Fibroblast of skin of left quadriceps (primary cell): ENCODE measurements around the gene NOXA1.
"Not testable (repeated sequence)": the region's sequence is repeated elsewhere in the genome, so short reads cannot be mapped to it uniquely, and the experiment has no call there.

Experiments used
- DNase-seq, 2 experiments: peaks; one replicate each; pipeline ENCODE4 v3.0.0-alpha.2; 2013; ENCODE audit warnings: low read depth in 2 of 2

NOXA1 gene

DNA sequence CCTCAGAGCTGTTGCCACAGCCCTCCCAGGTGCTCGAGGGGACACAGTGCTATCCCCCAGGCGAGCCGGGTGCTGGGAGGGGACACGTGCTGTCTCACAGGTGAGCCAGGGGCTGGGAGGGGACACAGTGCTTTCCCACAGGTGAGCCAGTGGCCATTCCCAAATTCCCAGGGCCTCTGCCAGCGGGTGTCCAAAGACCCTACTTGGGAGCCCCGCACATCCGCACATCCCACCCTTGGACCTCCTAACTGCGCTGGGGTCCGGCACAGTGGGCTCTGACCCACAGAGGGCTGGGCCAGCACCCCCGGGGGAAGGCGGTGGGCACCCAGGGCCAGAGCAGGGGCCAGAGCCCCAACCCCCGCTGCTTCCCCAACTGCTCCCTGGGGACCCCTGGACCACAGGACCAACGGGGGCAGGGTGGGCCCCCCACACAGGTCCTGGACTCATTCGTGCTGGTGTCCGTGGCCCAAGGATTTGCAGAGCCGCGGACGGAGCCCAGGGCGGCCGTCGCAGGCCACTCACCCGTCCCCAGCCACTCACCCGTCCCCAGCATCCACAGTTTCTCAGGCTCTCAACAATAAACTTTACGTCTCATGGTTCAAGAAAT, 18.1 kb upstream of the NOXA1 start:
- no peak for DNase-seq

DNA sequence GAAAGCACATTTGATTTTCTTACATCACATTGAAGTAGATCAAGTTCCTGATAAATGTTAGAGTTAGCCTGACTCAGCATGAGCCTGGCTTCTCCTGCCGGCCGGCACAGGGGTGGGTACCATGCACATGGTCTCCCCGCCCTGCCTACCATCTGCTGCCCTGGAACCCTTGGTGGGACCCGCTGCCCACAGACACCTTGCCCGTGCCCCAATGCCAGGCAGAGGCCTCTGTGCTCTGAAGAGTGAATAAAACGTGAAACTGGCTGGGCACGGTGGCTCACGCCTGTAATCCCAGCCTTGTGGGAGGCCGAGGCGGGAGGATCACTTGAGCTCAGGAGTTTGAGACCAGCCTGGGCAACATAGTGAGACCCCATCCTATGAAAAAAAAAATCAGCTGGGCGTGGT, 17.5 kb upstream of the NOXA1 start:
- no peak for DNase-seq

DNA sequence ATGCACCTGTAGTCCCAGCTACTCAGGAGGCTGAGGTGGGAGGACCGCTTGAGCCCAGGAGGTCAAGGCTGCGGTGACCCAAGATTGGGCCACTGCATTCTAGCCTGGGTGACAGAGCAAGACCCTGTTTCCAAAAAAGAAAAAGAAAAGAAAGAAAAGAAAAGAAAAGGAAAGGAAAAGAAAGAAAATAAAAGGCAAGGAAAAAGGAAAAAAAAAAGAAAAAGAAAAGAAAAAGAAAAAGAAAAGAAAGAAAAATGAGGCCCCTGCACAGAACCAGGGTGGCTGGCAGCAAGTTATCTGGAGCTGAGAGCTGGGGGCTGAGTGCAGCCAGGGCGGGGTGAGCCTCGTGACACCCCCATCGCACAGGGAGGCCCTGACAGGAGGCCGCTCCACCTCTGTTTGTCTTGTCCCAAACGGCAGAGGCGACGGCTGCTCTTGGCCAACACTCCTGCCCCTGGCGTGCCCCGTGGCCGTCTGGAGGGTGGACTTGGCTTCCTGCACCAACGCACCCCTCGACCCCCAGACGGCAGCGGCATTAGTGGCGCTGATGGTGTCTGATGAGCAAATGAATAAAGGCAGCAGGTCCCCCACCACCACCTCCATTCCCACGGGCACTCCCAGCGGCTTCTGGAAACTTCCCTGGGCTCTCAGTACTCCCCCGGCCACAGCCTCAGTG, 17.0 kb upstream of the NOXA1 start:
- no peak for DNase-seq

DNA sequence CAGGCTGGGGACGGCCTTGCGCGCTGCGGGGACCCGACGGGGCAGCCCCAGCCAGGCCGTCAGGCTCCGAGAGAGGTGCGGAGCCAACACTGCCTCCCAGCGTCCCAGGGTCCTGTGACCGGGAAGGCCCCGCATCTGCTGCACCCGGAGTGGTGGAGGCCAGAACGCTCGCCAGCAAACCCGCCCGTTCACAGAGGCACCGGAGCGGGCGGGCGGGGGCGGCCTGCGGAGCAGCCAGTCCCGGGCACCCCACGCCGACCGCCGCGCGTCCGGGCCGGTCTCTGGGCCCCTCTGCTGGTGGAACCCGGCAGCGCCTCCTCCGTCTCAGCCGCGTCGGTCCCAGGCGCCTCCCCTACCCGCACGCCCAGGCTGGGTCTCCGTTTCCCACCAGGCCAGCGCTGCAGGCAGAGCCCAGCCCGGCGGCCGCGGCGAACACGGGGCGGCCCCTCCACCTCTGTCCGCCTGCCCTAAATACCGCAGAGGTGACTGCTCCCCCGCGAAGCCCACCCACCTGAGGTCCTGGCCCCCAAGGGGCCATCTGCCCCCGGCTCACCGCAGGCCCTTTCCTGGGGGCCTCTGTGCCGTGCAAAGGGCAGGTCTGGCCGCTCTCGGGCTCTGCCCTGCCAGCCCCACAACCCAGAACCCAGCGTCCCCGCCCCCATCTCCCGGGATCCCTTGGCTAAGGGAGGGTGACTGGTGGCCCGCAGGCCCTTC, 16.2 kb upstream of the NOXA1 start:
- peak; percentile 10 to 18 for DNase-seq

DNA sequence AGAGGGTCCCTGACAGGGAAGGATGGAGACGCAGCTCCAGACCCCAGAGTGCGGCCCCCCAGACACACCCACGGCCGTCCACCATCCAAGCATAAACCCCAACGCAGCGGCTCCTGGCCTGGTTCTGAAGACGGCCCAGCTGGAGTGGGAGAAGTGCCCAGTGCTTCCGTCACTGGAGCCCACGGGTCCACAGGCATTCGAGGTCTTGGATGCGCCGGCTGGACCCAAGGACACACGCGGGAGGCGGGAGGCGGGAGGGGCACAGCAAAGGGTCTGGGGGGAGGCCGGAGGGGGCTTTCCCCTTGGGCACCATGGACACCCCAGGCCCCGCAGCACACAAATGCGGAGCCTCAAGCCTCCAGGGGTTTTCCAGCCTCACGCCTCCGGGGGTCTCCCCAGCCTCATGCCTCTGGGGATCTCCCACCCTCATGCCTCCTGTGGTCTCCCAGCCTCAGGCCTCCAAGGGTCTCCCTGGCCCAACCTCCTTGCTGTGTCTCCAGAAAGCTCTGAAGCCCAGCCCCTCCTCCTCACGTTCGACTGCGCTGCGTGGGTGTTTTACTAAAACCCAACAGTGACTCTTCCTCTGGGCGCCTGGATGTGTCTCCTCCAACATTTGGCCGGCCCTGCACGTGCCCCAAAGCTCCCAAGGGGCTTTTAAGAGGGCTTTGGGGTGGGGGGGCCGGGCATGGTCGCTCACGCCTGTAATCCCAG, 15.4 kb upstream of the NOXA1 start:
- DNase-seq = no peak

DNA sequence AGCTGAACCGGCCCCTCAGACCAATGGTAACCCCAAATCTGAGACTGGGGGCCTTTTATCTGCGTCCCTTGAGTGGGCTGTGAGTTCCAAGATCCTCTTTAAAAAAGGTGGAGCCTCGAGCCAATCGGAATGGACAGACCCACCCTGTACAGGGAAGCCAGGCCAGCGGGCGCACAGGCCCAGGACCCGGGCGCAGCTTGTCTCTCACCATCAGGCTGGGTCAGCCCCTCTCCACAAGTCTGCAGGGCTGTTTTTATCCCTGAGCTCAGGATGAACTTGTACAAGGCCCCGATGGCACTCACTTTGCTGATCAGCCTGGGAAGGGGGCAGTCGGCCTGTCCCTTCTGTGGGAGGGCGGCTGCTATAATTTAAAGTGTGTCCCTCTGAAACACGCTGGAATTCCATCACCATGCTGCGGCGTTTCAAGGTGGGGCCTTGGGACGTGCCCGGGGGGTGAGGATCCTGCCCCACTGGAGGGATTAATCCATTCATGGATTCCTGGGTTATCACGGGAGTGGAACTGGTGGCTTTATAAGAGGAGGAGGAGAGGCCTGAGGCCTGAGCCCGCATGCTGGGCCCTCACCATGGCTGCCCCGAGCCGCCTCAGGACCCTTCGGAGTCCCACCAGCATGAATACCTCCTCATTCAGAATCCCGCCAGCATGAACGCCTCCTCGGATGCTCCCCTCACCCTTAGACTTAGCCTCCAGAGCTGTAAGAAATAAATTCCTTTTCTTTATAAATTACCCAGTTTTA, 14.4 kb upstream of the NOXA1 start:
- no peak for DNase-seq

DNA sequence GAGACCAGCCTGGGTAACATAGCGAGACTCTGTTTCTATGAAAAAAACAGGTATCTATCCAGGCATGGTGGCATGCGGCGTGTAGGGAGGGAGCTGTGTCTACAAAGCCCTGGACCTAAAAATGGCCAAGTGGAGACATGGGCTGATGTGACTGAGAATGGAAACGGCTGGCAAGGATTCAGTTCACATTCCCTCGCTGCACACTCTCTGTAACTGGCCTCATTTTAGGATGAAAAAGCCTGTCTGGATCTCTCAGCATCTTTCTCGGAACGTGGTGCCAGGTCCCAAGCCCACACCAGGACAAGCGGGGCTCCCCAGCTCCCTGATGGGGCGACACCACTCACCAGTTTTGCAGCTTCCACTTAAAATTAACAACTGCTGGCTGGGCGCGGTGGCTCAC, 13.7 kb upstream of the NOXA1 start:
- no peak for DNase-seq

DNA sequence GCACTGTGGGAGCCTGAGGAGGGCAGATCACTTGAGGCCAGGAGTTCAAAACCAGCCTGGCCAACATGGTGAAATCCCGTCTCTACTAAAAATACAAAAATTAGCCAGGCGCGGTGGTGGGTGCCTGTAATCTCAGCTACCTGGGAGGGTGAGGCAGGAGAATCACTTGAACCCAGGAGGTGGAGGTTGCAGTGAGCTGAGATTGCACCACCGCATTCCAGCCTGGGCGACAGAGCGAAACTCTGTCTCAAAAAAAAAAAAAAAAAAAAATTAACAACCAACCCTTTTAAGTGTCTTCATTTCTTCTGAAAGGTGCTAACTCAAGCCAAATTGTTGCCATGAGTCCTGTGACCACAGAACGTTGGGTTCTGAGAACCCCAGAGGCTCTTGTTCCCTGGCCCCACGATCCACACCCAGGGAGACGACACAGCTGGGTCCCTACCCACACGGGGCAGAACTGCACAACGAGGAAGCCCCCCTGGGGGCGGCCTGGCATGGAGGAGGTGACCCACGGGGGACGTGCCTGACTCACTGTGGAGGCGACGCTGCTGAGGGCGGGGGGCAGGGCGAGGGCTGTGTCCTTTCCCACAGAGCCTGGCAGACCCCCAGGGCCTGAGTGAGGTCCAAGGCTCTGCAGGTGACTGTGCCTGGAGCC, 12.8 kb upstream of the NOXA1 start:
- DNase-seq = not testable (repeated sequence)

DNA sequence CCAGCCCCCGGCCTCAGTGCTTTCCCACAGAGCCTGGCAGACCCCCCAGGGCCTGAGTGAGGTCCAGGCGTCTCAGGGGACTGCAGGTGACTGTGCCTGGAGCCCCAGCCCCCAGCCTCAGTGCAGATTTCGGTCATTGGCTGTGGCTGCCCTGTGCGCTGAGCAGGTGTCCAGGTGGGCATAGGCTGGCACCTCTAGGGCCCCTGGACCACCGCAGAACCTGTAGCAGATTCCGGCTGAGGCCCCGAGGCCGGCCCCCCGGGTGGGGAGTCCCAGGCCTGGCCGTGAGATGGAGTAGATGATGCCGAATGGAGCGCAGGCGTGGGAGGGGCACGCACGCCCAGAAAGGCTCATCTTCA, 12.3 kb upstream of the NOXA1 start:
- no peak for DNase-seq

DNA sequence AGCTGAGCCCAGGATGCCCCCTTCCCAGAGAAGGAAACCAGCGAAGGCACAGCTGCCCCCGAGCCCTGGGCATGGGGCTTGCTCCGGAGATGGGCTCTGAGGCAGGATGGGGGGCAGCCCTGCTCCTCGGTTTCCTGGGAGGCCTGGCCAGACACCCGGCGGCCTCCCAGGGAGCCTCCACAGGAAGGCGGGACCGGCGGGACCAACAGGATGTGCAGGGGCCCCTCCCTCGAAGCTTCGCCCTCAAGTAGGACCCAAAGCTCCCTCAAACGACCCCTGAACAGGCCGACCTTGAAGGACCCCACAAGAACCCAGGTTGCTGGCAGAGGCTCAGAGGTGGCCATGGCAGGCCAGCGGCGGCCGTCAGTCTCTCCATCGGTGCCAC, 11.9 kb upstream of the NOXA1 start:
- no peak for DNase-seq

DNA sequence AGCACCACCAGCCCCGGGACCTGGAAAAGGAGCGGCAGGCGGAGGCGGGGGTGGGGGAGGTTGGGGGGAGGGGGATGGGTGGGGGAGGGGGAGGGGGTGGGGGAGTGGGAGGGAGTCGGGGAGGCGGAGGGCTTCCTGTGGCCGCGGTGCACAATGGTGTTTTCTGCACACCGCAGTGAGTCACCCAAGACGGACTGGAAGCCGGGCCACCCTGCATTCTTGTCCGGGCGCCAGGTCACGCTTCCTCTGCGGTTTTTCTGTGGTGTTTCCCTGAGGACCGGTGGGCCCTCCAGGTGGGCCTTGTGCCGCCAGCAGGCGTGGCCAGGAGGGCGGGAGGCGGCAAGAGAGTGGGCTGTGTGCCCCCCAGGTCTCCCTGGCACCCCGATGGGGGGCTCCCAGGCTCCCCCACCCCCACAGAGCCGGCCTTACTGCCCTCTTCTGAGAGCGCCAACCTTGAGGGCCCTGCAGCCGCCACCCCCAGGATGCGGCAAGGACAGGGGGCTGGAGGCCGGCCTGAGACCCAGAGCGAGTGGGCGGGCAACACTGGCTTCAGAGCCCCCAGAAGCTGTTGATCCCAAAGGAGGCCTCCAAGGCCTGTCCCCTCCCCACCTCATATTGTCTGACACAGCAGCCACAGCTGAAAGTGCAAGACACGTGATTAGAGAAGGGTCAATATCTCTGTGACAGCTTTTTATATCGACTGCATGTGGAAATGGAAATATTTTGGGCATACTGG, 11.4 kb upstream of the NOXA1 start:
- DNase-seq = peak; percentile 40 to 49

DNA sequence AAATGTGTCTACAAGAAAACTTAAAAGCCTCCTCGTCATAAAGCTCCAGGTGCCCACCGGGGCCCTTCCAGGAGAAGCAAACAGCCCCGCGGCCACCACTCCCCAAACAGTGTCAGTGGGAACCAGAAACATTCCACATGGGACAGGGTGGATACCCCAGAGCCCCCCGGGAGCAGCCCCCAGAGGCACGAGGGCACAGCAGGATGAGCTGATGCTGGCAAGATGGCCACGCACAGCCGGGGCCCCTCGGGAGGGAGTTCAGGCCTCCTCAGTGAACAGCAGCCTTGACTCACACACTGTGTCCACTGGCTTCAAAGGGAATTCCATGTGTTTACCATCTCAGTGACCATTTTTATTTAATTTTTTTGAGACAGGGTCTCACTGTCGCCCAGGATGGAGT, 10.8 kb upstream of the NOXA1 start:
- no peak for DNase-seq

DNA sequence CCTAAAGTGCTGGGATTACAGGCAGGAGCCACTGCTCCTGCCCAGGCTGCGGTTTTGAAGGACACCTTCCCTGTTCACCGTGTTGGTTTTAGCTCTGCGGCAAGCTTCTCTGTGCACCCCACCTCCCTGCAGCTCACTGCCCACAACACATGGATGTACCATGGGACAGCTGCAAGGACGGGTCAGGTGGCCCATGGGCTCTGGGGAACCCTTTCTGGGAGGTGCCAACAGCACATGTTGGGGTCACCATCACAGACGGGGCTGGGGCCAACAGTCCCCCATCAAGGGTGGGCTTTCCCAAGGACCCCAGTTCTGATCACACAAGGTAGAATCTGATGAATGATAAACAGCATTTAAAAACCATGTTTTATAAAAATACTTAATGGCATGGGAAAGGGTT, 7.7 kb upstream of the NOXA1 start:
- DNase-seq = no peak

DNA sequence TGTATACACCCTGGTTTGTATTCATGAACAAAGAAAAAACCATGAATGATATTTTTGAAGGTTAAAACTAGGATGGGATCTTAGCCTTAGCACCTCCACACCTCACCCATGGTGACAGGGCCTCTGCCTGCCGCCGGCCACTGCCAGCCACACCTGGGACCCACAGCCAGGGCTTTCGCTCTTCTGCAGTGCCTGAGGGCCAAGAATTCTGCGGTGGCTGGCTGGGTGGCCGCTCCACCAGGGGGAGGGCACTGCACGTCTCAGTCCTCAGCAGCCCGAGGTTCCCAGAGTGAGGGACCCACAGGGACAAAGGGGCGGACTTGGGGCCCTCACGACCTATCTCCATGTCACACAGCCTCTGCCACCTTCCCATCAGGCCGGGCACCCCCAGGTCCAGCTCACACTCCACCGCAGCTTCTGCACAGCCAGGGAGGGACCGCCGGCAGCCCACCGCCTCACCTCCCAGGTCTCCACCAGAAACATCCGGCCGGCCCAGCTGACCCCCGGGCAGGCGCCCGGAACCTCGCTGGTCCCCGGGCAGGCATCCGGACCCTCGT, 7.1 kb upstream of the NOXA1 start:
- DNase-seq = no peak

DNA sequence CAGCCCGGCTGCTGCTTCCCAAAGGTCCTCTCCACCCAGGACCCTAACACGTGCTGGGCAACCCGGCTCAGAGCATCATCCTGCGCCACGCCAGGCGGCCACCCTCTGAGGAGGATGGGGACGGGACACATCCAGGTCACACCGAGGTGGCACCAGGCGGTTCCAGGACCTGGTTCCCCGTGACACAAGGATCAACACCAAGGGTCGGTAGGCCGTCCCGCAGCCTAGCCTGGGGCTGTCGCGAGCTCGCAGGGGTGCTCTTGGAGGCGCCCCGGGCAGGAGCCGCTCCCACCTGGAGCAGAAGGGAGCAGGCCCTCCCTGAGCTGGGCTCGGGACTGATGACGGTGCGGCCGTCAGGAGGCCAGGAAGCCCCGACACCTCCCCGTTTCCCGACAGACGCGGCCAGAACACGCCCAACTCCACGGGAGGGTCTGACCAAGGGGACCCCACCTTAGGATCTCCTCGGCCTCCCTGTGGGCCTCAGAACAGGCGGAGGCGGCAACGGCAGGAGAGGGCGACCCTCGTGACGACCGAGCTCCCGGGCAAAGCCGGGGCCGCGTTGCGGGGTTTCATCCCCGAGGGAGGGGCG, 6.5 kb upstream of the NOXA1 start:
- no peak for DNase-seq

DNA sequence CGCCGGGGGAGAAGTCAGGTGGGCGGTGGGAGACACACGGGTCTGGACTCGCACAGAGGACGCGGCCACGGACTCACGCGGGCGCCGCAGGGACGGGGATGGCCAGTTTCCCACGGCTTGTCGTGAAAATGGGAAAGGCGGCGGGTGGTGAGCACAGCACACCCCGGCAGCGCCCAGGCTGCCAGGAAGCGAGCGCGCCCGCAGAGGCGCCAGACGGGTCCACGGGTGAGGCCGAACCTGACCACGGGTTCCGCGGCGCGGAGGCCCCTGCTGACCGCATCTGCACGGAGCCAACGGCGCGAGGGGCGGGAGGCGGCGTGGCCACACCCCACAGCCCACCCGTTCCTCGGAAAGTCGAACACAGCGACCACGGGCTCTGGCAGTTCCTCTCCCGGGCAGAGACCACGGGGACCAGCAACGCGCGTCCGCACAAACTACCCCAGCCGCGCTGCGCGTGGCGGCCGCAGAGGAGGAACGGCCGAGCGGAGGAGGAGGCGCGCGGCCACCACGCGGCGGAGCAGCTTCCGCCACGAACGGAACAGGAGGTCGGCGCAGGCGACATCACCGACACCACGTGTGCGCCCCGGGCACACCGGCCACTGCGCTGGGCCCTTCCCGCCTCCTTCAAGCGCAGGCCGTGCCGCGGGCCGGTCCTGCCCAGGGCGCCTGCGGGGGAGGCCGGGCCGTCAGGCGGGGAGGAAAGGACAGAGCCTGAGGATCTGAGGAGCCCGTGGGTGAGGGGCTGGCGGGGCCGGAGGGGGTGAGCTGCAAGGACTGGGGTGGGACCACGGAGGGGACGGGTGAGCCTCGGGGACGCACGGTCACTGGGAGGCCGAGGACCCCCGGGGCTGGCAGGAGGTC, 5.8 kb upstream of the NOXA1 start:
- DNase-seq = no peak

DNA sequence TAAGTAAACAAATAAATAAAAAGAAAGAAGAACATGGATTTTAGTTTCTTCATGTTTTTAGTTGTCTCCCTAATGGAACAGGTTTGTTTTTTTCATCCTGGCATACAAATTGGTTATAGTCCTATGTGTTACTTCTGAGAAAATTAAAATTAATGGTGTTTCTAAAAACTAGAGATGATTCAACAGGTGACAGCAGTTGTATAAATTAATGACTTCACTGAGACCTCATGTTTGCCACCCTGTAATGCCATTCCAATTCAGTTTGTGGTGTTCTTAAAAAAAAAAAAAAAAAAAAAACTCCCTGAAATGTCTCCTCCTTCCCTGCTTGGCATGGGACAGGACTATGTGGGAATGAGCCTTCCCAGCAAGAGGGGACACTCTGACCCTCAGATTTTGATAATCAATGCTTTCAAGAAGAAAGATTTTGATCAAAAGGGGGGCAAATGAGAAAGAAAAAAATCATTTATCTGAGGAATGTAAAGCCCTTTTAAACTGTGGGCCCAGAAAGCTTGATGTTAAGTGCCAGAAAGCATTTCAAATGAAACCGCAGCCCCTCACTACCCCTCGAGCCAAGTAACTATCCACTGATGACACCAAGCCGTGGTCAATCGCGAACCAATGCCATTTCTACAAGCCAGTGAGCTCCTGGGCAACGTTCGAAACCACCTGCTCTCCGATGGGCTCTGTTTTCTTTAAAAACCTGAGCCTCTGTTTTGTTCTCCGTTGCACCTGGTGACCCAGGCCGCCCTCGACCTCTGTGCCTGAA, 1.2 kb upstream of the NOXA1 start:
- DNase-seq = no peak

DNA sequence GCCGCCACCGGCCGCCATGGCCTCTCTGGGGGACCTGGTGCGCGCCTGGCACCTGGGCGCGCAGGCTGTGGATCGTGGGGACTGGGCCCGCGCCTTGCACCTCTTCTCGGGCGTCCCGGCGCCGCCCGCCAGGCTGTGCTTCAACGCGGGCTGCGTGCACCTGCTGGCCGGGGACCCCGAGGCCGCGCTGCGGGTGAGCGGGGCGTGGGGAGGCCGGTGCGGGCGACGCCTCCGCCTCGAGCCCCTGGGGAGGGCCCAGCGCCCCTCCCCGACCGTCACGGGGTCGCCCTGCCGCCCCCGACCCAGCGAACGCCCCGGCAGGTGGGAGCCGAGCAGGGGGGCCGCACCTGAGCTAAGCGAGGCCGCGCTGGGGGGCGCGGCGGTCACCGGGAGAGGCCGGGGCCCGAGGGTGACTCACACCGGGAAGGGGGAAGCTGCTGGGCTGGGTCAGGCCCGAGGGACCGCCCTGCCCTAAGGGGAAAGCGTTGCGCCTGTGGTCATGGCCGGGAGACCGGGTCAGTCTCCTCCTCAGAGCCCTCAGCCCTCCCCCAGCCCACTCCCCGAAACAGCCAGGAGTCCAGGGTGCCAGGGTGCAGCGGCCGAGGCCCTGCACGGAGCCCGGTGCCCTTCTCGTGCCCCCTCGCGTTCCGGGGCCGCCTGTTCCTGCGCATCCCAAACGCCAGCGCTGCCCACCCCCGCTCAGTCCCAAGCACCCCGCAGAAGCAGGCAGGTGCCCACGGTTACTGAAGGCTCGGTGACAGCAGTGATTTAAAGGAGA, 510 bp downstream of the NOXA1 start:
- DNase-seq = no peak
